HepG2 (cell line): ENCODE measurements around the gene FAM161A. TPM values are rescaled to one million over a fixed set of nuclear protein-coding genes. Genes with fewer than 3 reads are reported as not detected.

Experiments
- BHLHE40 ChIP-seq: IDR thresholded peaks from 2 replicates; pipeline ENCODE4 v1.6.1; 2011; ENCODE audit warnings: low read length, improper control_type of control experiment
- FOXK1 ChIP-seq: sonication (generic); formaldehyde crosslinking; IDR thresholded peaks from 2 replicates; pipeline ENCODE4 v1.4.0; 2020; ENCODE audit warnings: low read depth, missing genetic modification reagents, borderline replicate concordance
- GABPB1 ChIP-seq: IDR thresholded peaks from 2 replicates; pipeline ENCODE4 v1.6.1; 2016; ENCODE audit warnings: mild to moderate bottlenecking, missing genetic modification reagents, moderate library complexity, missing compliant biosample characterization
- KAT8 ChIP-seq: IDR thresholded peaks from 2 replicates; pipeline ENCODE4 v1.6.1; 2016; ENCODE audit warnings: missing genetic modification reagents, missing compliant biosample characterization
- KLF16 ChIP-seq, 2 experiments: sonication (generic) in 1 of 2; formaldehyde crosslinking in 1 of 2; IDR thresholded peaks; 2 replicates each; pipeline versions ENCODE4 v1.6.1 to v1.8.0; 2016 to 2023; ENCODE audit warnings: missing genetic modification reagents in 2 of 2, missing compliant biosample characterization in 1 of 2
- KLF9 ChIP-seq: IDR thresholded peaks from 2 replicates; pipeline ENCODE4 v1.6.1; 2016; ENCODE audit warnings: low read depth
- NFKBIZ ChIP-seq: IDR thresholded peaks from 2 replicates; pipeline ENCODE4 v1.6.1; 2018; ENCODE audit warnings: missing genetic modification reagents, missing compliant biosample characterization
- NR2F6 ChIP-seq, 2 experiments: IDR thresholded peaks; 2 replicates each; pipeline ENCODE4 v1.6.1; 2016; ENCODE audit warnings: antibody characterized with exemption in 1 of 2, mild to moderate bottlenecking in 1 of 2
- PLRG1 ChIP-seq: fragments of 450-650 bp; conservative IDR thresholded peaks from 2 replicates; pipeline ENCODE4 v1.6.1; 2016
- SCMH1 ChIP-seq: sonication (generic); formaldehyde crosslinking; IDR thresholded peaks from 2 replicates; pipeline ENCODE4 v1.9.0; 2021; ENCODE audit warnings: missing genetic modification reagents, mild to moderate bottlenecking, borderline replicate concordance
- SMAD1 ChIP-seq: sonication (generic); formaldehyde crosslinking; IDR thresholded peaks from 2 replicates; pipeline ENCODE4 v1.4.0; 2020; ENCODE audit warnings: missing genetic modification reagents, low read depth, mild to moderate bottlenecking, borderline replicate concordance
- SOX5 ChIP-seq: IDR thresholded peaks from 2 replicates; pipeline ENCODE4 v1.6.1; 2016; ENCODE audit warnings: borderline replicate concordance
- TBX2 ChIP-seq: sonication (generic); formaldehyde crosslinking; IDR thresholded peaks from 2 replicates; pipeline ENCODE4 v1.5.0; 2020; ENCODE audit warnings: missing genetic modification reagents, mild to moderate bottlenecking, borderline replicate concordance
- TEAD3 ChIP-seq: optimal IDR thresholded peaks from 2 replicates; pipeline ENCODE3; 2016; ENCODE audit warnings: borderline replicate concordance
- TGIF2 ChIP-seq: IDR thresholded peaks from 2 replicates; pipeline ENCODE4 v1.6.1; 2016; ENCODE audit warnings: control low read depth, missing compliant biosample characterization
- ZNF33A ChIP-seq: sonication (generic); formaldehyde crosslinking; IDR thresholded peaks from 2 replicates; pipeline ENCODE4 v1.5.1; 2020; ENCODE audit warnings: missing genetic modification reagents, mild to moderate bottlenecking, moderate library complexity, borderline replicate concordance
- ZNF367 ChIP-seq: sonication (generic); formaldehyde crosslinking; IDR thresholded peaks from 2 replicates; pipeline ENCODE4 v1.4.0; 2020; ENCODE audit warnings: missing genetic modification reagents, borderline replicate concordance
- ZNF552 ChIP-seq: sonication (generic); formaldehyde crosslinking; IDR thresholded peaks from 2 replicates; pipeline ENCODE4 v1.9.0; 2022; ENCODE audit warnings: missing genetic modification reagents, mild to moderate bottlenecking, borderline replicate concordance
- ZNF557 ChIP-seq: sonication (generic); formaldehyde crosslinking; IDR thresholded peaks from 2 replicates; pipeline ENCODE4 v1.4.0; 2020; ENCODE audit warnings: missing genetic modification reagents
- ZNF615 ChIP-seq: sonication (generic); formaldehyde crosslinking; IDR thresholded peaks from 2 replicates; pipeline ENCODE4 v1.5.0; 2020; ENCODE audit warnings: mild to moderate bottlenecking, missing genetic modification reagents, borderline replicate concordance
- ZNF7 ChIP-seq: IDR thresholded peaks from 2 replicates; pipeline ENCODE4 v1.6.1; 2016; ENCODE audit warnings: missing biosample characterization, missing genetic modification reagents
- polyA plus RNA-seq, 8 experiments: library from polyadenylated mRNA; depleted of rRNA in 3 of 8; stranded (reverse) in 7 of 8; unstranded in 1 of 8; fragments of >200 nt; fragmentation: Illumina TruSeq in 4 of 8; extraction: Trizol in 4 of 8; gene quantifications; 2 replicates each; pipeline versions ENCODE4 v1.2.1 to v1.2.3, GENCODE V29; 2011 to 2016; ENCODE audit warnings: low read depth in 4 of 8, missing spikeins in 1 of 8, mixed read lengths in 1 of 8; ENCODE audit not compliant: insufficient read depth in 1 of 8
- total RNA-seq, 5 experiments: library from RNA; depleted of rRNA; stranded (reverse); fragments of >200 nt; fragmentation: Illumina TruSeq; extraction: Trizol; gene quantifications; 2 replicates each; pipeline ENCODE4 v1.2.3, GENCODE V29; 2016; ENCODE audit warnings: low read depth in 1 of 5
- TF ChIP-seq, protein P1 (sequence below): sonication (generic); formaldehyde crosslinking; IDR thresholded peaks from 2 replicates; pipeline ENCODE4 v1.5.1; 2020; ENCODE audit warnings: missing genetic modification reagents, mild to moderate bottlenecking, borderline replicate concordance
- TF ChIP-seq, protein P2 (sequence below): IDR thresholded peaks from 2 replicates; pipeline ENCODE4 v1.6.1; 2016; ENCODE audit warnings: low read depth, borderline replicate concordance
- TF ChIP-seq, protein P3 (sequence below): fragments of 450-650 bp; IDR thresholded peaks from 2 replicates; pipeline ENCODE4 v1.6.1; 2017; ENCODE audit warnings: mild to moderate bottlenecking
- TF ChIP-seq, protein P4 (sequence below): sonication (generic); formaldehyde crosslinking; IDR thresholded peaks from 2 replicates; pipeline ENCODE4 v1.5.0; 2020; ENCODE audit warnings: missing genetic modification reagents
- TF ChIP-seq, protein P5 (sequence below): IDR thresholded peaks from 2 replicates; pipeline ENCODE4 v1.6.1; 2016; ENCODE audit warnings: low read depth

The FAM161A gene
- total and polyA plus RNA-seq, 2 of the 13 experiments (the other 11 are each of a cell fraction or from before 2014, with no cell fraction given): 2.7 to 3.4 TPM

DNA sequence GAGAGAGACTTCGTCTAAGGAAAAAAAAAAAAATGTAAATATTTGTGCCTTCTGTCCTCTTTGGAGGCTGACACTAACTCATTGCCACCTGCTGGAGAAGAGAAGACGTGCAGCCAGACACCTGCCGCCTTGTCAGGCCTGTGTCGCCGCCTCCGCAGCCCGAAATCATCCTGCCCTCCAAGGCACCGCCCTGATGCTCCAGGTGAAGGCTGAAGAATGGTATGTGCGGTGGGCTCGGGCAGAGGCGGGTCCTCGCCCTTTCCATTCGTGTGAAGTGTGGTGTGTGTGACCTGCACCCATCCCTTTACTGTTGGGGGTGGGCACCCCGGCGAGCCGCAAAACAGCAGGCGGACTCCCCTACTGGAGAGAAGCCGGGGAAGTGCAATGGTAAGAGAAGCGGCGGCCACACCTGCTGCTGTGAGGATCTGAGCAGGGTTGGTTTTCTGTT, 60.4 kb downstream of the FAM161A start (continued):
- TF ChIP-seq NR2F6 (IDR thresholded peaks at IDR 0.05) (no peak), NR2F6 (CRISPR knock-in tag; IDR thresholded peaks at IDR 0.05) (0 out of 2 replicates have a peak, but pooled peaks have one; percentile 45), FOXK1 (CRISPR knock-in tag) (peak; percentile 46; the same call in 1 of the 2 replicates), ZNF557 (CRISPR knock-in tag) (no peak), ZNF33A (CRISPR knock-in tag) (no peak), KLF9 (CRISPR knock-in tag) (no peak), ZNF7 (CRISPR knock-in tag) (no peak), SCMH1 (no peak), GABPB1 (0 out of 2 replicates have a peak, but pooled peaks have one; percentile 11), TGIF2 (CRISPR knock-in tag) (no peak), SOX5 (no peak), KLF16 (CRISPR knock-in tag; IDR thresholded peaks at IDR 0.05) (0 out of 4 replicates have a peak, but pooled peaks of 1 of the 2 experiments have one; percentile 45), ZNF615 (CRISPR knock-in tag) (no peak), SMAD1 (CRISPR knock-in tag) (no peak), BHLHE40 (0 out of 2 replicates have a peak, but pooled peaks have one; percentile 9), KAT8 (CRISPR knock-in tag) (peak; percentile 26; the same call in 1 of the 2 replicates), ZNF552 (CRISPR knock-in tag) (no peak), TBX2 (CRISPR knock-in tag) (0 out of 2 replicates have a peak, but pooled peaks have one; percentile 47), PLRG1 (no peak), NFKBIZ (no peak), TEAD3 (CRISPR knock-in tag) (peak; percentile 53), ZNF367 (CRISPR knock-in tag) (no peak)
- TF ChIP-seq, protein P1, sequence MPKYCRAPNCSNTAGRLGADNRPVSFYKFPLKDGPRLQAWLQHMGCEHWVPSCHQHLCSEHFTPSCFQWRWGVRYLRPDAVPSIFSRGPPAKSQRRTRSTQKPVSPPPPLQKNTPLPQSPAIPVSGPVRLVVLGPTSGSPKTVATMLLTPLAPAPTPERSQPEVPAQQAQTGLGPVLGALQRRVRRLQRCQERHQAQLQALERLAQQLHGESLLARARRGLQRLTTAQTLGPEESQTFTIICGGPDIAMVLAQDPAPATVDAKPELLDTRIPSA (CRISPR knock-in tag): no peak
- TF ChIP-seq, protein P2, sequence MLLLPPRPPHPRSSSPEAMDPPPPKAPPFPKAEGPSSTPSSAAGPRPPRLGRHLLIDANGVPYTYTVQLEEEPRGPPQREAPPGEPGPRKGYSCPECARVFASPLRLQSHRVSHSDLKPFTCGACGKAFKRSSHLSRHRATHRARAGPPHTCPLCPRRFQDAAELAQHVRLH (CRISPR knock-in tag): no peak
- TF ChIP-seq, protein P3, sequence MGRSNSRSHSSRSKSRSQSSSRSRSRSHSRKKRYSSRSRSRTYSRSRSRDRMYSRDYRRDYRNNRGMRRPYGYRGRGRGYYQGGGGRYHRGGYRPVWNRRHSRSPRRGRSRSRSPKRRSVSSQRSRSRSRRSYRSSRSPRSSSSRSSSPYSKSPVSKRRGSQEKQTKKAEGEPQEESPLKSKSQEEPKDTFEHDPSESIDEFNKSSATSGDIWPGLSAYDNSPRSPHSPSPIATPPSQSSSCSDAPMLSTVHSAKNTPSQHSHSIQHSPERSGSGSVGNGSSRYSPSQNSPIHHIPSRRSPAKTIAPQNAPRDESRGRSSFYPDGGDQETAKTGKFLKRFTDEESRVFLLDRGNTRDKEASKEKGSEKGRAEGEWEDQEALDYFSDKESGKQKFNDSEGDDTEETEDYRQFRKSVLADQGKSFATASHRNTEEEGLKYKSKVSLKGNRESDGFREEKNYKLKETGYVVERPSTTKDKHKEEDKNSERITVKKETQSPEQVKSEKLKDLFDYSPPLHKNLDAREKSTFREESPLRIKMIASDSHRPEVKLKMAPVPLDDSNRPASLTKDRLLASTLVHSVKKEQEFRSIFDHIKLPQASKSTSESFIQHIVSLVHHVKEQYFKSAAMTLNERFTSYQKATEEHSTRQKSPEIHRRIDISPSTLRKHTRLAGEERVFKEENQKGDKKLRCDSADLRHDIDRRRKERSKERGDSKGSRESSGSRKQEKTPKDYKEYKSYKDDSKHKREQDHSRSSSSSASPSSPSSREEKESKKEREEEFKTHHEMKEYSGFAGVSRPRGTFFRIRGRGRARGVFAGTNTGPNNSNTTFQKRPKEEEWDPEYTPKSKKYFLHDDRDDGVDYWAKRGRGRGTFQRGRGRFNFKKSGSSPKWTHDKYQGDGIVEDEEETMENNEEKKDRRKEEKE: no peak
- TF ChIP-seq, protein P4, sequence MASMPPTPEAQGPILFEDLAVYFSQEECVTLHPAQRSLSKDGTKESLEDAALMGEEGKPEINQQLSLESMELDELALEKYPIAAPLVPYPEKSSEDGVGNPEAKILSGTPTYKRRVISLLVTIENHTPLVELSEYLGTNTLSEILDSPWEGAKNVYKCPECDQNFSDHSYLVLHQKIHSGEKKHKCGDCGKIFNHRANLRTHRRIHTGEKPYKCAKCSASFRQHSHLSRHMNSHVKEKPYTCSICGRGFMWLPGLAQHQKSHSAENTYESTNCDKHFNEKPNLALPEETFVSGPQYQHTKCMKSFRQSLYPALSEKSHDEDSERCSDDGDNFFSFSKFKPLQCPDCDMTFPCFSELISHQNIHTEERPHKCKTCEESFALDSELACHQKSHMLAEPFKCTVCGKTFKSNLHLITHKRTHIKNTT (CRISPR knock-in tag): no peak
- TF ChIP-seq, protein P5, sequence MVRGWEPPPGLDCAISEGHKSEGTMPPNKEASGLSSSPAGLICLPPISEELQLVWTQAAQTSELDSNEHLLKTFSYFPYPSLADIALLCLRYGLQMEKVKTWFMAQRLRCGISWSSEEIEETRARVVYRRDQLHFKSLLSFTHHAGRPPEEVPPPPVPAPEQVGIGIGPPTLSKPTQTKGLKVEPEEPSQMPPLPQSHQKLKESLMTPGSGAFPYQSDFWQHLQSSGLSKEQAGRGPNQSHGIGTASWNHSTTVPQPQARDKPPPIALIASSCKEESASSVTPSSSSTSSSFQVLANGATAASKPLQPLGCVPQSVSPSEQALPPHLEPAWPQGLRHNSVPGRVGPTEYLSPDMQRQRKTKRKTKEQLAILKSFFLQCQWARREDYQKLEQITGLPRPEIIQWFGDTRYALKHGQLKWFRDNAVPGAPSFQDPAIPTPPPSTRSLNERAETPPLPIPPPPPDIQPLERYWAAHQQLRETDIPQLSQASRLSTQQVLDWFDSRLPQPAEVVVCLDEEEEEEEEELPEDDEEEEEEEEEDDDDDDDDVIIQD (CRISPR knock-in tag): peak; percentile 47; the same call in 1 of the 2 replicates
